Heart right ventricle (tissue), 16 donors: ENCODE measurements around the gene PPEF2. TPM values are rescaled to one million over a fixed set of nuclear protein-coding genes. Genes with fewer than 3 reads are reported as not detected.

Source experiments
- ATAC-seq, 8 donors: fragments of 200-7000 bp; cut with Tn5 transposase; one replicate each; pipeline ENCODE4 v1.9.1; 2020; ENCODE audit warnings: mild to moderate bottlenecking in 8 of 8, moderate library complexity in 8 of 8, moderate number of reproducible peaks in 1 of 8
- DNase-seq, 2 donors: peaks; one replicate each; pipeline ENCODE4 v3.0.0-alpha.2; 2020
- H3K27ac ChIP-seq, 10 donors: fragments of 200-600 bp; sonication (generic) in 2 of 10; one replicate each; pipeline versions ENCODE4 v1.5.0 to v1.8.0; 2020 to 2022; ENCODE audit warnings: mild to moderate bottlenecking in 3 of 10
- H3K27me3 ChIP-seq, 7 donors: fragments of 200-600 bp; one replicate each; pipeline ENCODE4 v1.8.0; 2021 to 2022; ENCODE audit warnings: mild to moderate bottlenecking in 2 of 7
- H3K36me3 ChIP-seq, 9 donors: fragments of 200-600 bp; sonication (generic) in 1 of 9; one replicate each; pipeline versions ENCODE4 v1.5.0 to v1.8.0; 2020 to 2022; ENCODE audit warnings: mild to moderate bottlenecking in 2 of 9
- H3K4me1 ChIP-seq, 9 donors: fragments of 200-600 bp; sonication (generic) in 1 of 9; one replicate each; pipeline versions ENCODE4 v1.5.0 to v1.8.0; 2020 to 2022; ENCODE audit warnings: mild to moderate bottlenecking in 4 of 9
- H3K4me3 ChIP-seq, 10 donors: fragments of 200-600 bp; sonication (generic) in 2 of 10; one replicate each; pipeline versions ENCODE4 v1.5.0 to v1.8.0; 2020 to 2022; ENCODE audit warnings: mild to moderate bottlenecking in 7 of 10, moderate library complexity in 2 of 10
- H3K9me3 ChIP-seq, 11 donors: fragments of 200-600 bp in 10 of 11; sonication (generic) in 2 of 11; one replicate each; pipeline versions ENCODE4 v1.5.0 to v1.8.0; 2013 to 2022; ENCODE audit warnings: mild to moderate bottlenecking in 2 of 11, control low read depth in 1 of 11, moderate library complexity in 1 of 11
- WGBS, 2 donors: extraction: QIAGEN DNeasy Blood & Tissue Kit; methylation state at CpG; one replicate each; pipeline ENCODE4 v1.1.7; 2013; ENCODE audit warnings: inconsistent platforms in 1 of 2; 5-methylcytosine and 5-hydroxymethylcytosine counted together
- intact Hi-C, 10 donors: fragments of 100-400 bp; cut with DNase I; formaldehyde crosslinking; loops; one replicate each; pipeline versions ENCODE4 v1.11.1 to v1.14.2; 2022
- polyA plus RNA-seq, 2 donors: library from polyadenylated mRNA; stranded (reverse); fragments of 200-250 nt; gene quantifications; one replicate each; pipeline ENCODE4 v1.2.3, GENCODE V29; 2013
- total RNA-seq, 10 donors: library from RNA; stranded (reverse); fragmentation: NEBNext Ultra II Directional in 3 of 10; extraction: Animal tissue kit (Norgen Biotek cat#: 25700) in 3 of 10; gene quantifications; one replicate each; pipeline versions ENCODE4 v1.2.1 to v1.2.4, GENCODE V29; 2021 to 2023
- TF ChIP-seq, protein P1 (sequence below), 9 donors: fragments of 200-600 bp; sonication (generic) in 2 of 9; IDR thresholded peaks; one replicate each; pipeline versions ENCODE4 v1.5.0 to v1.8.0; 2021 to 2022; ENCODE audit warnings: antibody characterized with exemption in 9 of 9, mild to moderate bottlenecking in 5 of 9, moderate library complexity in 1 of 9
- donor health status: Arrhythmogenic right ventricular cardiomyopathy.
- donor health status: ischemic (EF 13 %, LVEDD 7.1; RV severe dilation, severe dysfunction).
- donor health status: healthy with polysubstance abuse.
- donor health status: DM: no; HTN: yes; CAD: no.
- donor health status: DM: no; HTN: no; CAD: no.
- donor health status: ischemic (EF 25% LVEDD 6.9; RV normal size, moderate dysfunction).
- donor health status: ischemic (EF 25% LVEDD 5.7; RV mildly dilated, moderate dysfunction).
- donor health status: healthy.
- donor health status: DM: yes; HTN: yes; CAD: no.
- donor health status: Ischemic cardiomyopathy.
- donor health status: ischemic (EF 35%, LVEDD 5.7; RV mildly dilated, moderate dysfunction).
- donor health status: nonischemic (EF 11% LVEDD 7.7; RV severe dilation, severe dysfunction).
- donor health status: DM: yes; HTN: yes; CAD: no.
- donor health status: PGD.
- donor health status: ischemic (EF 29% LVEDD 5.4; RV normal size, mild dysfunction).
- donor health status: nonischemic (EF 23%, LVEDD 6.1; RV moderate dilation, normal function).

PPEF2 gene
- total and polyA plus RNA-seq, 12 donors = not detected

DNA sequence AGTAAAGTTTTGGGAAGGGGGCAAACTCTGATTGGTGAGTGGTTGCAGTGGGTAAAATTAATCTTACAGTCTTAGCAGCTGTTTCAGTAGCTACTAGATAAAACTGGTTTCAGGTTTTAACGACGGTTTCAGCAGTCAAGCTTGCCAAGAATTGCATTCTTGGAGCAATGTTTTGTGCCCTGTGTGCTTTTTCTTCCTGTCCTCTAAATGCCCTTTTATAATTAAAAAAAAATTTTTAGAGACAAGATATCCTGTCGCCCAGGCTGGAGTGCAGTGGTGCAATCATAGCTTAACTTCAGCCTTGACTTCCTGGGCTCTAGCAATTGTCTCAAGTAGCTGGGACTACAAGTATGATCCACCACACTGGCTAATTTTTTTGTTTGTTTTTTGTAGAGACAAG lies 6.3 kb upstream of the PPEF2 start:
- WGBS, 2 donors = 8 to 31% methylated on average over 3 of the region's 3 CpGs
- Histone ChIP-seq H3K4me1 (peaks cover 0 to 14% (median 0%) of the 10 kb centered on the region in 9 donors), H3K9me3 (peaks cover 0 to 8% (median 0%) of the 10 kb centered on the region in 11 donors), H3K4me3 (no peak overlapping the region), H3K27ac (no peak overlapping the region), H3K36me3 (peaks cover 0 to 10% (median 0%) of the 10 kb centered on the region in 9 donors), H3K27me3 (no peaks in the 10 kb centered on the region)
- DNase-seq = no peak
- TF ChIP-seq, protein P1, sequence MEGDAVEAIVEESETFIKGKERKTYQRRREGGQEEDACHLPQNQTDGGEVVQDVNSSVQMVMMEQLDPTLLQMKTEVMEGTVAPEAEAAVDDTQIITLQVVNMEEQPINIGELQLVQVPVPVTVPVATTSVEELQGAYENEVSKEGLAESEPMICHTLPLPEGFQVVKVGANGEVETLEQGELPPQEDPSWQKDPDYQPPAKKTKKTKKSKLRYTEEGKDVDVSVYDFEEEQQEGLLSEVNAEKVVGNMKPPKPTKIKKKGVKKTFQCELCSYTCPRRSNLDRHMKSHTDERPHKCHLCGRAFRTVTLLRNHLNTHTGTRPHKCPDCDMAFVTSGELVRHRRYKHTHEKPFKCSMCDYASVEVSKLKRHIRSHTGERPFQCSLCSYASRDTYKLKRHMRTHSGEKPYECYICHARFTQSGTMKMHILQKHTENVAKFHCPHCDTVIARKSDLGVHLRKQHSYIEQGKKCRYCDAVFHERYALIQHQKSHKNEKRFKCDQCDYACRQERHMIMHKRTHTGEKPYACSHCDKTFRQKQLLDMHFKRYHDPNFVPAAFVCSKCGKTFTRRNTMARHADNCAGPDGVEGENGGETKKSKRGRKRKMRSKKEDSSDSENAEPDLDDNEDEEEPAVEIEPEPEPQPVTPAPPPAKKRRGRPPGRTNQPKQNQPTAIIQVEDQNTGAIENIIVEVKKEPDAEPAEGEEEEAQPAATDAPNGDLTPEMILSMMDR (IDR thresholded peaks at IDR 0.05) = no peak
- ATAC-seq = no peak
- intact Hi-C loops = no loop called here

DNA sequence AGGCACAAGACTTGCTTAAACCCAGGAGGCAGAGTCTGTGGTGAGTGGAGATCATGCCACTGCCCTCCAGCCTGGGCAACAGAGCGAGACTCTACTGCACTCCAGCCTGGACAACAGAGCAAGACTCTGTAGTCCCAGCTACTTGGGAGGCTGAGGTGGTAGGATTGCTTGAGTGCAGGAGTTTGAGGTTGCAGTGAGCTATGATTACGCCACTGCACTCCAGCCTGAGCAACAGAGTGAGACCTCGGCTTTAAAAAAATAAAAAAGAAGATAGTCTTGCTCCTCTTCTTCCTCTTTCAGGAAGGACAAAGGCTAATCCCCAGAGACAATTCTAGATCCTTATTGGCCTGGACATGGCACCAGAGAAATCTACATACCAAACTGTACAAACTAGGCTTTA lies 5.7 kb upstream of the PPEF2 start:
- Histone ChIP-seq H3K9me3 (peaks cover 0 to 8% (median 0%) of the 10 kb centered on the region in 11 donors), H3K4me1 (peaks cover 0 to 14% (median 0%) of the 10 kb centered on the region in 9 donors), H3K27me3 (no peaks in the 10 kb centered on the region), H3K27ac (no peak overlapping the region), H3K36me3 (peaks cover 0 to 5% (median 0%) of the 10 kb centered on the region in 9 donors), H3K4me3 (no peak overlapping the region)
- TF ChIP-seq, protein P1 (IDR thresholded peaks at IDR 0.05) = no peak
- 78 to 82% methylated on average over 3 of the region's 3 CpGs for WGBS, 2 donors
- intact Hi-C loops = no loop called here
- no peak for ATAC-seq
- no peak for DNase-seq

DNA sequence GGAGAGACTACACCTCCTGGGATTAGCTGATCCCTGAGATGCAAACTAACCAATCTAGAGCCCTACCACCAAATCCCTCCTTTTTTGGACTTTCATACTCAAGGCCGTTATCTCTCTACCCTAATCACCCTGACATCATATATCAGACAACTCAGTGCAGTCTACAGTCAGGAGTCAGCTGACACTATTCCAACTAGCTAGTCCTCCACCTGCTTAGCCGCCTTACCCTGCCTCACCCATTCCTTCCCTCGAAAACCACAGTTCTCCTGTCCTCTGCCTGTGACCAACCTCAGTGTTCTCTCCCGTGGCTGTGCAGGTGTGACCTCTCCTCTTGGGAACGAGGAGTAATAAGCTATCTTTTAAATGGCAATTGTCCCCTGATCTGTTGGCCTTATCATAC lies 1.8 kb upstream of the PPEF2 start:
- no peak for ATAC-seq
- 85 to 87% methylated on average over 5 of the region's 5 CpGs for WGBS, 2 donors
- Histone ChIP-seq H3K4me1 (peaks cover 0 to 28% (median 0%) of the 10 kb centered on the region in 9 donors), H3K9me3 (no peaks in the 10 kb centered on the region), H3K27ac (no peak overlapping the region), H3K4me3 (no peak overlapping the region), H3K27me3 (peaks cover 0 to 4% (median 0%) of the 10 kb centered on the region in 7 donors), H3K36me3 (no peaks in the 10 kb centered on the region)
- TF ChIP-seq, protein P1 (IDR thresholded peaks at IDR 0.05) = no peak
- DNase-seq = no peak
- intact Hi-C loops = no loop called here

DNA sequence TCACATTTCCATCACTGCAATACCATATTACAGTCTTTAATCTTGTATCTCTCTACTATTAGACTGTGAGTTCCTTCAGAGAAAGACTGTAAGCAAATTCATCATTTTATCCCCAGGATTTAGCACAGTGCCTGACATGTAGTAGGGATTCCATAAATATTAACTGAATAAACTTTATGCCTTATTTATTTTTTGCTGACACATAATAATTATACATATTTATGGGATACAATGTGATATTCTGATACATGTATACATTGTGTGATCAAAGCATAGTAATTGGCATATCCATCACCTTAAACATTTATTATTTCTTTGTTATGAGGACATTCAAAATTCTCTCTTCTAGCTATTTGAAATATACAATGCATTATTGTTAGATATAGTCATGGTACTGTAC lies 3.7 kb downstream of the PPEF2 start:
- Histone ChIP-seq H3K4me1 (peaks cover 0 to 14% (median 0%) of the 10 kb centered on the region in 9 donors), H3K27ac (no peak overlapping the region), H3K9me3 (no peaks in the 10 kb centered on the region), H3K36me3 (no peaks in the 10 kb centered on the region), H3K4me3 (no peak overlapping the region), H3K27me3 (peaks cover 0 to 4% (median 0%) of the 10 kb centered on the region in 7 donors)
- TF ChIP-seq, protein P1 (IDR thresholded peaks at IDR 0.05) = no peak
- ATAC-seq (no peak), DNase-seq (no peak)
- intact Hi-C loops = loop anchor here in 1 of 10 donors (10.0 kb wide), 1 partner anchor 176 kb away; the partner anchor contains the start of gene ART3
